Middle frontal gyrus (tissue), 1 donor: ENCODE measurements around the gene B9D1.

Source experiments
- DNase-seq: peaks from one replicate; pipeline ENCODE4 v3.0.0-alpha.2; 2015; ENCODE audit warnings: low spot score; ENCODE audit errors: extremely low spot score

Gene B9D1, protein sequence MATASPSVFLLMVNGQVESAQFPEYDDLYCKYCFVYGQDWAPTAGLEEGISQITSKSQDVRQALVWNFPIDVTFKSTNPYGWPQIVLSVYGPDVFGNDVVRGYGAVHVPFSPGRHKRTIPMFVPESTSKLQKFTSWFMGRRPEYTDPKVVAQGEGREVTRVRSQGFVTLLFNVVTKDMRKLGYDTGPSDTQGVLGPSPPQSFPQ

DNA sequence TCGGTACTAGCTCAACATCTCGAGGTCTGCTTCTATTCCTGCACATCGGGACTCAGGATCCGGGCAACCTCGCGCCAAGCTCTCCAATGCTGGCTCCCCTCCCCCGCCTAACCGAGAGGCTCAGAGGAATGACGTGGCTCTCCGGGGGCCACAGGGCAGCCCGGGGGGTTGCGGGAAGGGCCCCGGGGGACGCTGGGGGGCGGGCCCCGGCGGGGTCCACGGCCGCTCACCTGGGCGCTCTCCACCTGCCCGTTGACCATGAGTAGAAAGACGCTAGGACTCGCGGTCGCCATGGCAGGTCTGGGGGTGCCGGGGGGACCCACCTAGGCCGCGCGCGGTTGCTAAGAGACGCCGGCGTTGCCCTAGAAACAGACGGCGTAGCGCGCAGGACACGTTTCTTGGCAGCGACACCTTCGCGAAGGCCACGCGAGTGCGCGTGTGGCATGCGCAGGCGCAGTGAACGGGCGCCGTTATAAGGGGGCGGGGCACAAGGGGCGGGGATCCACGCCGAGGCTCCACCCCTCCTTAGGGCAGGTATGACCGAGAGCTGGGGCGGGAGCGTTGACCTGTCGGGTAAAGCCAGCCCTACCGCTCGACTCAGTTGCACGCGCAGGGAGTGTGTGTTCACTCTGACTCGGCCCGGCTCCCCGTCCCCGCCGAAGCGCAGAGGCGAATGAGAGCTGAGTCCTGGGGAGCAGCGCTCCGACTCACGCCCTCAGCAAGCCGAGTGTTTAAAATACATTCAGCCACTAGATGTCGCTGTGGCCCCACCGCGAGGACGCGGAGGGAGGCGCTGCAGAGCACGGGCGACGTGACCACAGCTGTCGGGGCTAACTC lies at the start of gene B9D1:
Gene B9D1 (minus strand): TSS at position 447 of the 837 bp plus-strand sequence. CDS start 154 bp downstream, at position 293.
- DNase-seq, result peak; percentile 89

DNA sequence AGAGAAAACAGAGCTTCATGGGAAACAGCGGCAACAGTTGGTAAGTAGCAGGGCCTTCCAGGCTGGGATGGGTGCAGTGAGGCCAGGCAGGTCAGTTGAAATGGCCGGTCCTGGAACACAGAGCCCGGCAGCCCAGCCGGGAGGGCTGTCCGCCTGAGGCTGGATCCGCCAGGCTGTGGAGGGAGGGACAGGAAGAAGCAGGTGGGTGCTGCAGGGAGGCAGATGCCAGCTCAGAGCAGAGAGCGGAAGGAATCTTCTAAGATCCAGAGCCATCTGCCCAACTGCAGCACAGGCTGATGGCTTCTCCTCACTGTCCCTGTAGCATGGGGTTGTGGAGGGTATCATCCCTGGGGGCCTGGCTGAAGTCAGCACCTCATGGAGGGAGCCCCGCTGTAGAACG lies 49.1 kb upstream of the B9D1 start:
- DNase-seq, result peak; percentile 21

DNA sequence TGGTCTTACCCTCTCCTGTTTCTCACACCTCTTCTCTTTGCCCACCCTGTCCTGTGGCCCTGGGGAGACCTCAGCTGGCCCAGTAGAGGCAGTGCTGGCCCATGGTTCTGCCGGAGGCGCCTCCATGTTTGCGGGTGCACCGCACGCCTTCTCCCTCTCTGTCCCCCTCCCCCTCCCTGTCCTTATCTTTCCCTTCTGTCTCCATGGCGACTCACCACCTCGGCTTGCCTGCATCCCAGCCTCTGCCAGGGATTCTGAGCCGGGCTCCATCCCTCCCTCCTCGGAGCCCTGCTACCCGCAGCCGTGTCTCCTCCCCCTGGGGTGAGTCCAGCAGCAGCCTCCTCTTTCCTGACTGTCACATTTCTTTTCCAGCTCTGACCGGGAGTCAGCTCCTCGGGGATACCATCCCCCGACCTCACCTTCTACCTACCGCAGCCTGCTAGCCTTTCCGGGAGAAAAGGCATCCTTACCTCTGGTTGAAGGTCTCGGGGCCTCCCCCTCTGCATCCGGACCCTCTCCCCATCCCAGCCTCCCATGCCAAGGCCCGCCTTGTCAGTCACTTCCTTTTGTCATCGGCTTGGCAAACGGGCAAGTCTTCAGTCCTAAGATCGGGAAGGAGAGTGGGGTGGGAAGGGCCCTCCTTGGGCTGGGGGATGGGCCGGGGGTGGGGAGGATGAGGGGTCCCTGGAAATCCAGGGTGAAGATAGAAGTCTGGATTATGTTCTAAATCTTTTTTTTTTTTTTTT lies 48.5 kb upstream of the B9D1 start, which contains the start of gene RNF112:
Gene RNF112 (plus strand): TSS at position 358 of the 746 bp plus-strand sequence. CDS start 177 bp downstream, at position 535.
- DNase-seq, result peak; percentile 63

DNA sequence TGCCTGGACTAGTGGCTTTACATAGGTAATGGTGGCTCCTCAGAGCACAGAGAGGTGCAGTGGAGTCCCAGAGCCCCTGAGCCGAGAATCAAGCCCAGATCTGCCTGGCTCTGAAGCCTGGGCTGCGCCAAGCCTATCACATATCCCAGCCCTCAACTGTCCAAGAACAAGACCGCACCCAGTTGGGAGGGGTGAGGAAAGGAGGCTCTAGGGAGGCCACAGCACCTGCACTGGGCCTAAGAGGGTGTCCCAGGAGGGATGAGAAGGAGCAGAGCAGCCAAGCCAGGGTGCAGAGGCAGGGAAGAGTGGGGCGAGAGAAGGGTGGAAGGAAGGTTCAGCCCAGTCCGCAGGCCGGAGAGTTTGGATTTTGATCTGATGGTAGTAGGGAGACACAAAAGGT lies 47.6 kb upstream of the B9D1 start:
- DNase-seq, result no peak

DNA sequence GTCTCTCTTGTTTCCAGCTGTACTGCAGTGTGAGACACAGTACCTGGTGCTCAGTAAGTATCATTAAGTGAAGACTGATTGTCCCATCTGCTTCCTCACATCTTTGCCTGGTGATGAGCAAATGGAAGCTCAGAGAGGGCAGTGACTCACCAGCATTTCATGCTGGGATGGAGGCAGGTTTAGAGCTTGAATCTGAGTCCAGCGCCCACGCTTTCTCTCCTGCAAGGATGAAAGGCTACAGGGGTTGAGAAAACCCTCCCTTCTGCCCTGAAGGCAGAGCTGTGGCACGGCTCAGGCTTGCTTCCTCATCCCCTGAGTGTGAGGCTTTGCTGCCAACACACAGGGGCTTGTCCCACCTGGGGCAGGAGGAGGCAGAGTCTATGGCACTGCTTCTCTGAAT lies 47.0 kb upstream of the B9D1 start:
- DNase-seq, result no peak

DNA sequence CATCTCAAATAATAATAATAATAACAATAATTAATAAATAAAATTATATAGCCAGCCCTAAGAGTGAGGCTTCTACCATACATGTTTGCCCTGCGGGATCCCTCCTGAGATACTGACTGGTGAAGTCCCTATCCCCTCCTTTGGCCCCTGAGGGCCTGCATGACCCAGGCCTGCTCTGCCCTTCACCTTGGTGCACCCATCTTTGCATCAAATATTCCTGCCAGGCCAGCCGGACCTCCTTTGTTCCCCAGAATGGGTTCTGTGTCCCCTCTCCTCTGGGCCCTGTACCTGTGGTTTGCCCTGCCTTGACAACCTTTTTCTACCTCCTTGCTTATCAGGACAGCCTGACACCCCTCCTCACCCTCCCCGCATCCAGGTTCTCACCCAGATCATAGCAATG lies 46.5 kb upstream of the B9D1 start:
- DNase-seq, result no peak

DNA sequence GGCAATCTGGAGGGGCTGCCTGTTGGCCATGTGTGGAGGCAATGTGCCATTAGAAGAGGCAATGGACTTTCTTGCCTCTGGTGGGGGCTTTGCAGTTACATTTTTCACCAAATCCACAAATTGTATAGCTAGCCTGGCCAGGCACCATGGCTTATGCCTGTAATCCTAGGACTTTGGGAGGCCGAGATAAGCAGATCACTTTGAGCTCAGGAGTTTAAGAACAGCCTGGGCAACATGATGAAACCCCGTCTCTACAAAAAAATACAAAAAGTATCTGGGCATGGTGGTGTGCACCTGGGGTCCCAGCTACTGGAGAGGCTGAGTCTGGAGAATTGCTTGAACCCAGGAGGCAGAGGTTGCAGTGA lies 45.8 kb upstream of the B9D1 start:
- DNase-seq, result no peak

DNA sequence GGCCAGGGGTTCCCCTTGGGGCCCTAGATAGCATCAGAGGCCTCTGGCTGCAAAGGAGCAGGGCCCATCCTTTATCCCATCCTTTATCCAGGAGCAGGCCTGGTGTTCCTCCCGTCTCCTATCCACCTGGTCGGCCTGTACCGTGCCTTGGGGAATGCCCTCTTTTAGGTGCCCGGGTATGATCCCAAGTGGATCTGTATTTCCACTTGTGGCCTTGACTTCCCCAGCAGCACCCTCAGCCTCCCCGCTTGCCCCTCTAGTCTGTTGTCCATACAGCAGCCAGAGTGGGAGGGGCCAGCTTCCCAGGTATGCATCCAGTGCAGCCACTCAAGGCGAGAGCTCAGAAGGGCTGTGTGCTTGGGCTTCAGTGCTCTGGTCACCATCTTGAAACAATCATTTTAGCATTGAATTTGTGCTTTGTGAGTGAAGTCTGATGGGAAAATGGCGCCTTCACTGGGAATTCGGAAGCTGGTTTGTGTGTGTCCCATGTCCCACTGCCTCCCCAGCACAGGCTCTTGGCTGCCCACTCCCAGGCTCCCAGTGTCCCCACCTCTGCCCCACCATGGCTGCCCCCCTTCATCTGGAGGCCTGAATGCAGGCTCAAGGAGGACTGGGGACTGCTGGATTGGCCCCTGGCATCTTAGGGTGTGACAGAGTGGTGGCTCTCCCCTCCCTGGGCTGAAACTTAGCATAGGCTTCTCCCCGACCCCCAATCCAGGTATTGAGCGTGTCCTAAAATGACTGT lies 45.2 kb upstream of the B9D1 start:
- no peak for DNase-seq

DNA sequence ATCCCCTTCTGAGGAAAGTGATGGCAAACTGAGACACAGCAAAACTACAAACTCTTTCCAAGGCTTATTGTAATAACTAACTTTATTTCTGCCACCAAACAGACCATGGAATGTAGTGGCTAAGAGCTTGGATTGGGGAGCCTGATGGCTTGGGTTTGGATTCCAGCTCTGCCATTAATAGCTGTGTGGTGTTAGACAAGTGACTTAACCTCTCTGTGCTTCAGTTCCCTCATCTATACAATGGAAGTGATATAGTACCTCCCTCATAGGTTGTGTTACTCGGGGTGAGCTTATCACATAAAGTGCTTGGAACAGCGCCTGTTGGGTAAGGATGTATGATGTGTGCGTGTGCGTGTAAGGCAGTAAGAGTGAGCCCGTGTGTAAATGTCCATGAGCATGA lies 42.6 kb upstream of the B9D1 start:
- DNase-seq, result no peak

DNA sequence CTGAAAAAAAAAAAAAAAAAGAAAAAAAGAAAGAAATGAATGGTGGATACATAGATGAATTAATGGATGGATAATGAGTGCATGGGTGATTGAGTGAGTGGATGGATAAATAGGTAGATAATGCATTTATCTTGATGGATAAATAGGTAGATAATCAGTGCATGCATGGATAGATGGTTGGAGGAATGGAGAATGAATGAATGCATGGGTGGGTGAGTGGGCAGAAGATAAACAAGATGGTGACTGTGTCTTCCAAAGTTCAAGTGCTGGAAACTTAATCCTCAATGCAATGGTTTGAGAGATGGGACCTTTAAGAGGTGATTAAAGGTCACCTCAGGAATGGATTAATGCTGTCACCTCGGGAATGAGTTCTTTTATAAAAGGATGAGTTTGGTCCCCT lies 41.7 kb upstream of the B9D1 start:
- no peak for DNase-seq

DNA sequence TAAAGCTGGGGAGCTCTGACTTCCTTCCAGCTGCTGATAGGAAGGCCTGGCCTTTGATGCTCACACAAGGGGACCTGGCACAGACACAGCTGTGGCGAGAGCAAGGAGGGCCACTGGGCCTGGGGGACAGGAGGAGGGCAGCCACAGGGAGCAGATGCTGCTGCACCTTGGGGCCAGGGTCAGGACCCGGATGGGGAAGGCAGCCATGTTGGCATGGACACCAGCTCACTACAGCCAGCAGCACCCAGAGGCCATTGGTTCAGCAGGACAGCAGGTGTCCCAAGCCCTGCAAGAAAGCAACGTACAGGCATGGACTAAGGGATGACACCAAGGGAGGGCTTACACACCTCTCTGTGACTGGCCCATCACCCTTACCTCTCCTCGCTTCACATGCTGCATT lies 40.5 kb upstream of the B9D1 start:
- no peak for DNase-seq

DNA sequence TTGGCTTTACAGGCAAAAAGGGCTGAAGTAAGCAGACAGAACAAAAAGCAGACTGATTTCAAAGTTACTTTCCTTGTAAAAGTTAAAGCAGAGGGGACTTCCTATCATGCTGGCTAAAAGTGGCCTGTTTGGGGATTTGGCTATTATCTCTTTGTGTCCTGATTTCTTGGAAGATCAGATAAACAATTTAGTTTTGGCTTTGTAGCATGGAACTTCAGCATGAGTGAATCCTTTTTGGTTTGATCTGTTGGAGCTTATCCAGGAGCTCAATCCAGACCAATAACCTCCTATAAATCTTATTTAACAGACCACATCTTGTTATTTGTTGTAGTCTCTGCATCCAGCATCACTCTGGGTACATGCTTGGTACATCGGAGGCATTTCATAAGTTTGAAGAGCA lies 39.6 kb upstream of the B9D1 start:
- no peak for DNase-seq

DNA sequence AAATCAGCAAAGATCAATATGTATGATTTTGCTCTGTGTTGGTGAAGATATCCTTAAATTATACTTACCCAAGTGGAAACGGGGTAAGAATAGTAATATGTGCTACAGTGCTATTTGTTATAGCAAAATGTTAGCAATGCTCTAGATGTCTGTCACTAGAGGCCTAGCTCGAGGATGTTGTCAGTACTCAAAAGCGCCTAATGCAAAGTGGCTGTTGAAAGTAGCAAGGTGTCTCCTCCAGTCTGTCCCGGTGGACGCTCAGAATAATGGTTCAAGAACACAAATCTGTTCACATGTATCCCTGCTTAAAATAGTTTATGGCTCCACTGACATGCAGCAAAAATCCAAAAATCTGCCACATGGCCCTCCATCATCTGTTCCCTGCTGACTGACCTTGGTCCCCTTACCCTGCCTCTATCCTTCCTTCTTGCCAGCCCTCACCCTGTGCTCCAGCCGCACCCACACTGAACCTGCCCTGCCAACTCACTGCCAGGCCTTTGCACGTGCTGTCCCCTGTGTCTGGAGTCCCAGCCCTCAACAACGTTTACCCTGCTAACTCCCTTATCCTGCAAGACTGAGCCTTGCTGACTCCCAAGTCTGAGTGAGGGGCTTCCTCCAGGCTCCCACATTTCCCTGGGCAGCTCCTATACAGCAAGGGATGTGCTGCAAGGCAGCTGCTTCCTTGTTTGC lies 38.9 kb upstream of the B9D1 start:
- no peak for DNase-seq

DNA sequence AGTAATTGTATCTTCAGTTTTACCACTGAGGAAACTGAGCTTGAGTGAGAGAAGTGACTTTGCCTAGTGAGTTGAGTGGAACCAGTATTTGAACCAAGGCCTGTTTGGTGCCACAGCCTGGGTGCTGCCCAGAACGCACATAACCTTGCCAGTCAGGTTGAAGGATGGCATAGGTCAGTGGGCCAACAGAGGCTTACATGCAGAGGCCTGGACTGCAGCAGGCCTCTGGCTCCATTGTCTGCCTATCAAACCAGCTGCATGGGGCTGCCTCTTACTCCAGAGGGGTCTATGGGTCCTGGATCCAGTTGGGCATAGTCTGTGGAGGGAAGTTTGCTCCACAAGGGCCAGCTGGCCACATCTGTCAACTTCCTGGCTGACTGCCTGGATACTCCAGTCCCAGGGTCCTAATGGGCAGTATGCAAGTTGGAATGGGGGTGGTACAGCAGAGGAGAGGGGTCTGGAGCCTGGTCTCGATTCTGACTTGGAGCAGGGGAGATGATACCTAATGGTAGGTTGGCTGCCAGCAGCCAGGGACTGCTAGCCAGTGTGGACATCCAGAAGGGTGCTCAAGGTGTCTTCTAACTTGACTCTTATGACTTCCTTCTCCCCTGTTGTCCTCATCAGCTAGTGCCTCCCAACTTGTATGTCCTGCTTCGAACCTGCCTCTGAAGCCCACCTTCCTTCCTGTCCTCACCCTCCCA lies 37.4 kb upstream of the B9D1 start:
- DNase-seq, result no peak

DNA sequence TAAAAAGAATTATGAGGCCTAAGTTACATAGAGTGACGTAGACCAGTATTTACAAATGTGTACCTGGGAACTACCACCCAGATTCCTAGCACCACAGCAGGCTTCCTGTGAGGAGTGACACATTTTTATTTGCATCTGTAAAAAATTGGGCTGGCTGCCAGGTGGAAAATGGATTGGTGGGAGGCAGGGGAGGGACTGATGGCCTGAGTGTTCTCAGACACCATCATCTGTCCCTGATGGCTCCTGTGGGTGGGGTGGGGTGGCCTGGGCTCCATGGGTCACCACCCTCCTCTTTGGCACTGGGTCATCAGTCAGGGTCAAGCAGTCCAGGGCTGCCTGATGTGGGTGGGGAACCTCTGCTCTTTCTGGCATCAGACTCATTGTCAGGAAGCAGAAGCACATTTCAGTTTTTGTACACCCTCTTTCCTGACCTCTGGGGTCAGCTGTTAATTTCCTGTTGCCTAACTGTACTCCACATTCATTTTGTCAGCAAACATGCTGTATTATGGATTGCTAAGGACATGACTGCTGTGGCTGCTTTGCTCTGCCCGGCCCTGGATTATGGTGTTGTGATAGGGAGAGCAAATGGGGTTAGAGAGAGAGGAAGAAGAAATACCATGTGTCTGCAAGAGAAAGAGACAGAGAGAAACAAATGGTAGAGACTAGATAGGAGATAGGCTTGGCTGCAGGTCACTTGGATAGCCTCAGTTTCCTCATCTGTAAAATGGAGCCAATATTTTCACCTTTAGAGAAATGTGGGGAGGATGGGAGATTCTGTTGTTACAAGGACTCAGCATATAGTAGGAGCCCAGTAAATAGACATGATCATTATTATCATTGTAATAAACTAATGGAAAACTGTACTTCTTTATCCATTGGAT lies 36.0 kb upstream of the B9D1 start:
- no peak for DNase-seq

DNA sequence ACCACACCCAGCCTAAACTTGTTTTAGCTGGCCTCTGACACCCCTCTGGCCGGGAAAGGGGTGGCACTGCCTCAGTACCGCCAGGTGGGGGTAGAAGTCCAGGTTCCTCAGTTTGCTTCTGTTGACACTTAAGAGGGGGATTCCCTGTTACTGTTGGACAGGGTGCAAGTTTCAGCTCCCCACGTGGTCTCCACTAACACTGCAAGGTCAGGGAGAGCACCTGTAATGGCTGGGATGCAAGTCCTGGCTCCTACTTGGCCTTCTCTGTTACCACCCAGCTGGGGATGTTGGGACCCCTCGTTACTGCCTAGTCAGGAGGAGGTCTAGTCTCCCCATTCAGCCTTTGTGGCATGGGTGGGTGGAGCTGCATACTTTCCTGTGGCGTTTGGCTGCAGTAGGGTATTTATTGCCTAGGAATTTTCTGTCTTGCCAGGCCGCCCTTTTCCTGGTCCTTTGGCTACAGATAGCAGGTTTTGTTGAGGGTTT lies 35.1 kb upstream of the B9D1 start:
- no peak for DNase-seq

DNA sequence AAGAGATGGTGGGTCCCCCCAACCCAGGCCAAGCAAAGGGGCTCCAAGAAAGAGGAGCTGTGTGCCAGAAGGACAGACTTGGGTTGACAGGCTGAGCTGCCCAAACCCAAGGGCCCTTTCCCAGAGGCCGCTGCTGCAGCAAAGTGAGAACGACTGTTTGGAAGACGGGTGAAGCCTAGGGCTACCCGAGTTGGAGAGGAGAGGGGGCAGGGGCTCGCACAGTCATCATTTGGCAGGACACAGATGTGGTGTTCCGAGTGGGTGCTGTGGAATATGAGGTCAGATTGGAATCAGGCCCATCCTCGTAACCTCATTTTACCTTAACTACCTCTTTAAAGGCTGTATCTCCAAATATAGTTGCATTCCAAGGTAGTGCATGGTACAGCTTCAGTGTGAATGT lies 29.8 kb upstream of the B9D1 start:
- DNase-seq, result no peak

DNA sequence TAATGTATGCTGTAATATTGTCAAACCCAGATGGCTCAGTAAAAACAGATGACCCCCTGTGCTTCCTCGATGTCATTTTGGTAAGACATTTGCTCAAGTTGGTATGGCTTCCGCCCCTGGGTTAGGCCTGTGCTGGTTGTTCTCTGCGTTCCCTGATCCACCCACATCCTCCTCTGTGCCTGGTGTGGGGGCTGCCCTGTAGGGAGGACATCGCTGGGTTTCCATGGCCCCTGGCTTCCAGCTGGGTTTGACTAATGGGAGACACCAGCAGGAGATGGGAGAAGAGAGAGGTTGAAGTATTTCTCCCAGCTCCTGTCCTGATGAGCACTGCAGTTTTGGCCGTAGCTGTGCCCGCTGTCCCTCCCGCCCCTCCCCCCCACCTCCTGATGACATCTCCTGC lies 28.9 kb upstream of the B9D1 start:
- no peak for DNase-seq

DNA sequence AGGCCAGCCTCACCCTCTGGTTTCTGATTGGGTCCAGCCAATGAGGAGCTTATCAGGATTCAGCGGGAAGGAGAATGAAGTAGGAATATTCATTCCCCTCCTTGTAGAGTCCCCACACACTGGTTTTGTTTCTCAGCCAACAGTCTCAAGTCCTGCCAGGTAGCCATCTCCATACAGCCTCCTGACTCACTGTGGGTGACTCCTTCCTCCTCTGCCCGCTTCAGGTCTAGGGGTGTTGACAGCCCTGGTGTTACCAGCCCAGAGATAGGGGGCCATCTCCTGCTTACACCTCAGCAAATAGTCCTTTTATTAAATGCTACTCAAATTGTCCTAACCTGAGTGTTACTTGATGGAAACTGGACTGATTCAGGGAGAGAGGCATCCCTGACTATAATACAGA lies 28.4 kb upstream of the B9D1 start:
- no peak for DNase-seq
